Measurements from ENCODE around the gene TMEM170B.

GRCh38 chr6:11616200-11616611 is 78.7 kb downstream of the TMEM170B start:
- TF ChIP-seq CTCF (IDR thresholded peaks at IDR 0.05 in 2 of 3, conservative IDR thresholded peaks at IDR 0.05 in 1 of 3; ENCODE audit: borderline replicate concordance in 1 of 3, insufficient read depth in 1 of 3, low read depth in 2 of 3, low read length in 2 of 3) (no peak), RAD21 (IDR thresholded peaks at IDR 0.05; ENCODE audit: low read depth) (no peak), POLR2AphosphoS5 (IDR thresholded peaks at IDR 0.05; ENCODE audit: low read depth, low read length) (no peak), POLR2A (IDR thresholded peaks at IDR 0.05; ENCODE audit: borderline replicate concordance, extremely low read depth, insufficient read depth, insufficient read length) (no peak), EZH2phosphoT487 (IDR thresholded peaks at IDR 0.05; ENCODE audit: borderline replicate concordance) (no peak), SIN3A (IDR thresholded peaks at IDR 0.05; ENCODE audit: low read depth) (no peak), CEBPB (IDR thresholded peaks at IDR 0.05; ENCODE audit: low read depth) (no peak), EZH2 (IDR thresholded peaks at IDR 0.05) (no peak)

Measured in HCT116 (cell line).